Gastrocnemius medialis (tissue), 4 donors: ENCODE data around the gene WNT2.

Experiments used
- CTCF ChIP-seq, 5 experiments: fragments of 450-650 bp in 3 of 5; fragments of 200-600 bp in 2 of 5; sonication (generic) in 2 of 5; IDR thresholded peaks in 4 of 5; conservative IDR thresholded peaks in 1 of 5; 1 replicate in 4 of 5; 2 replicates in 1 of 5; pipeline ENCODE4 v1.5.1; 2016 to 2019; ENCODE audit warnings: antibody characterized with exemption in 5 of 5, mild to moderate bottlenecking in 3 of 5, moderate library complexity in 3 of 5
- POLR2A ChIP-seq, 2 donors: fragments of 450-650 bp; IDR thresholded peaks; one replicate each; pipeline ENCODE4 v1.6.1; 2017; ENCODE audit warnings: antibody characterized with exemption in 2 of 2, mild to moderate bottlenecking in 2 of 2, moderate library complexity in 2 of 2

- no peak for TF ChIP-seq POLR2A (IDR thresholded peaks at IDR 0.05)
- TF ChIP-seq CTCF (IDR thresholded peaks at IDR 0.05 in 4 of 5, conservative IDR thresholded peaks at IDR 0.05 in 1 of 5): no peak
These were observed 9.2 kb upstream of the WNT2 start for GRCh38 chr7:117332031-117332430.
